H1 (cell line): ENCODE measurements around the gene FKBP2.

Source experiments
- CEBPB ChIP-seq: IDR thresholded peaks from 2 replicates; pipeline ENCODE4 v1.6.1; 2012; ENCODE audit warnings: low read depth, low read length
- CHD2 ChIP-seq: IDR thresholded peaks from 2 replicates; pipeline ENCODE4 v1.6.1; 2012; ENCODE audit warnings: low read length, improper control_type of control experiment
- CTCF ChIP-seq, 3 experiments: IDR thresholded peaks; 1 replicate in 2 of 3; 2 replicates in 1 of 3; pipeline versions ENCODE4 v1.5.1 to v1.6.1; 2011; ENCODE audit warnings: low read length in 3 of 3, mild to moderate bottlenecking in 3 of 3, inconsistent platforms in 2 of 3, low read depth in 1 of 3, moderate library complexity in 1 of 3; ENCODE audit not compliant: insufficient read depth in 1 of 3; ENCODE audit errors: control extremely low read depth in 1 of 3
- EZH2 ChIP-seq: fragments of 200-600 bp; sonication (generic); IDR thresholded peaks from 2 replicates; pipeline ENCODE4 v1.7.1; 2012; ENCODE audit warnings: low read depth, mild to moderate bottlenecking, moderate library complexity, low read length, inconsistent platforms; ENCODE audit not compliant: severe bottlenecking
- JUND ChIP-seq: IDR thresholded peaks from 2 replicates; pipeline ENCODE4 v1.6.1; 2011; ENCODE audit warnings: mild to moderate bottlenecking, improper control_type of control experiment, low read length
- MAX ChIP-seq: IDR thresholded peaks from 2 replicates; pipeline ENCODE4 v1.6.1; 2012; ENCODE audit warnings: inconsistent platforms
- POLR2A ChIP-seq, 2 experiments: IDR thresholded peaks; 1 replicate in 1 of 2; 2 replicates in 1 of 2; pipeline ENCODE4 v1.6.1; 2011; ENCODE audit warnings: low read depth in 2 of 2, low read length in 2 of 2, mild to moderate bottlenecking in 2 of 2; ENCODE audit errors: control extremely low read depth in 1 of 2
- POLR2AphosphoS5 ChIP-seq: IDR thresholded peaks from 2 replicates; pipeline ENCODE4 v1.6.1; 2011; ENCODE audit warnings: low read depth, low read length
- RAD21 ChIP-seq, 2 experiments: IDR thresholded peaks in 1 of 2; conservative IDR thresholded peaks in 1 of 2; 2 replicates each; pipeline ENCODE4 v1.6.1; 2011; ENCODE audit warnings: low read depth in 2 of 2, low read length in 2 of 2, improper control_type of control experiment in 1 of 2, inconsistent platforms in 1 of 2, mild to moderate bottlenecking in 1 of 2, moderate library complexity in 1 of 2
- SP1 ChIP-seq: IDR thresholded peaks from 2 replicates; pipeline ENCODE4 v1.6.1; 2011; ENCODE audit warnings: low read depth, low read length
- SRF ChIP-seq: IDR thresholded peaks from 2 replicates; pipeline ENCODE4 v1.6.1; 2011; ENCODE audit warnings: mild to moderate bottlenecking, low read depth, low read length, moderate library complexity
- TAF1 ChIP-seq: IDR thresholded peaks from 2 replicates; pipeline ENCODE4 v1.6.1; 2011; ENCODE audit warnings: mild to moderate bottlenecking, low read depth, low read length

- TF ChIP-seq CHD2 (no peak), RAD21 (IDR thresholded peaks at IDR 0.05 in 1 of 2, conservative IDR thresholded peaks at IDR 0.05 in 1 of 2; ENCODE audit: low read depth in 2 of 2, low read length in 2 of 2) (no peak), JUND (no peak), TAF1 (no peak), SRF (no peak), SP1 (no peak), CEBPB (no peak), POLR2AphosphoS5 (no peak), POLR2A (IDR thresholded peaks at IDR 0.05; ENCODE audit: control extremely low read depth in 1 of 2, low read depth in 2 of 2, low read length in 2 of 2) (no peak), MAX (no peak), EZH2 (no peak), CTCF (IDR thresholded peaks at IDR 0.05; ENCODE audit: control extremely low read depth in 1 of 3, insufficient read depth in 1 of 3, low read depth in 1 of 3, low read length in 3 of 3) (no peak)
Observed at GRCh38 chr11:64192434-64192833, 48.5 kb upstream of the FKBP2 start.
